HG02852 (cell line): ENCODE results near the gene SMTNL2.
"Not testable (repeated sequence)": the region's sequence is repeated elsewhere in the genome, so short reads cannot be mapped to it uniquely, and the experiment has no call there.

Source experiments
- ATAC-seq: cut with Tn5 transposase; IDR thresholded peaks from one replicate; pipeline ENCODE4 v1.9.1; 2021; ENCODE audit warnings: mild to moderate bottlenecking, moderate library complexity; ENCODE audit not compliant: unreplicated experiment

The SMTNL2 gene

GRCh38 chr17:4559139-4559791 lies 25.1 kb upstream of the SMTNL2 start:
- ATAC-seq: no peak

- no peak for ATAC-seq
Measured at GRCh38 chr17:4559966-4560365, 24.4 kb upstream of the SMTNL2 start.

- no peak for ATAC-seq
Measured at GRCh38 chr17:4560421-4560820, 23.9 kb upstream of the SMTNL2 start, which contains the start of gene GGT6. Gene GGT6, minus strand, starts transcription at chr17:4560577. Its CDS starts 56 bp downstream, at chr17:4560521.

GRCh38 chr17:4560837-4561256 lies 23.5 kb upstream of the SMTNL2 start:
- no peak for ATAC-seq

GRCh38 chr17:4562015-4562969 lies 22.0 kb upstream of the SMTNL2 start:
- ATAC-seq: no peak

GRCh38 chr17:4565209-4566141 lies 18.9 kb upstream of the SMTNL2 start:
- ATAC-seq: no peak

GRCh38 chr17:4566785-4567184 lies 17.5 kb upstream of the SMTNL2 start:
- no peak for ATAC-seq

- no peak for ATAC-seq
Measured at GRCh38 chr17:4569591-4569990, 14.7 kb upstream of the SMTNL2 start.

GRCh38 chr17:4572131-4572530 lies 12.2 kb upstream of the SMTNL2 start:
- ATAC-seq: no peak

GRCh38 chr17:4573115-4573514 lies 11.2 kb upstream of the SMTNL2 start:
- ATAC-seq: no peak

GRCh38 chr17:4573669-4574068 lies 10.7 kb upstream of the SMTNL2 start:
- ATAC-seq: no peak

- ATAC-seq: no peak
Measured at GRCh38 chr17:4574448-4575045, 9.8 kb upstream of the SMTNL2 start.

- ATAC-seq: no peak
Measured at GRCh38 chr17:4576161-4576558, 8.2 kb upstream of the SMTNL2 start.

GRCh38 chr17:4576729-4577322 lies 7.5 kb upstream of the SMTNL2 start:
- no peak for ATAC-seq

- ATAC-seq: no peak
Measured at GRCh38 chr17:4577386-4577993, 6.8 kb upstream of the SMTNL2 start.

GRCh38 chr17:4578349-4578748 lies 6.0 kb upstream of the SMTNL2 start:
- ATAC-seq: not testable (repeated sequence)

GRCh38 chr17:4579678-4580077 lies 4.7 kb upstream of the SMTNL2 start:
- no peak for ATAC-seq

- no peak for ATAC-seq
Measured at GRCh38 chr17:4580291-4580690, 4.0 kb upstream of the SMTNL2 start.

GRCh38 chr17:4582101-4582501 lies 2.2 kb upstream of the SMTNL2 start:
- no peak for ATAC-seq

- ATAC-seq: no peak
Measured at GRCh38 chr17:4582691-4583090, 1.6 kb upstream of the SMTNL2 start.
